GM19023 (cell line): ENCODE data around the gene FADD.
A peak's percentile ranks its signal among the peaks of the same experiment; 100 is the strongest.

Experiments used
- ATAC-seq: cut with Tn5 transposase; IDR thresholded peaks from one replicate; pipeline ENCODE4 v1.9.1; 2021; ENCODE audit warnings: mild to moderate bottlenecking, moderate library complexity; ENCODE audit not compliant: unreplicated experiment

FADD gene

GRCh38 chr11:70202920-70203750 lies at the start of gene FADD:
Gene FADD (plus strand): TSS chr11:70203296. CDS start chr11:70203460, 164 bp downstream.
- peak; percentile 57 for ATAC-seq

GRCh38 chr11:70155386-70155785 lies 47.7 kb upstream of the FADD start:
- no peak for ATAC-seq

- ATAC-seq, result no peak
Observed at GRCh38 chr11:70156291-70157037, 46.6 kb upstream of the FADD start.

GRCh38 chr11:70158201-70158600 lies 44.9 kb upstream of the FADD start:
- no peak for ATAC-seq

- no peak for ATAC-seq
Observed at GRCh38 chr11:70158757-70159389, 44.2 kb upstream of the FADD start.

- ATAC-seq, result no peak
Observed at GRCh38 chr11:70159627-70160570, 43.2 kb upstream of the FADD start.

GRCh38 chr11:70161043-70161625 lies 42.0 kb upstream of the FADD start:
- ATAC-seq, result no peak

- no peak for ATAC-seq
Observed at GRCh38 chr11:70164705-70165104, 38.4 kb upstream of the FADD start.

GRCh38 chr11:70167120-70167519 lies 36.0 kb upstream of the FADD start:
- no peak for ATAC-seq

- ATAC-seq, result no peak
Observed at GRCh38 chr11:70167723-70168404, 35.2 kb upstream of the FADD start.

- no peak for ATAC-seq
Observed at GRCh38 chr11:70168405-70168754, 34.7 kb upstream of the FADD start.

GRCh38 chr11:70169127-70169526 lies 34.0 kb upstream of the FADD start:
- ATAC-seq, result no peak

- no peak for ATAC-seq
Observed at GRCh38 chr11:70169632-70170031, 33.5 kb upstream of the FADD start.

- ATAC-seq, result no peak
Observed at GRCh38 chr11:70170596-70171210, 32.4 kb upstream of the FADD start.

- no peak for ATAC-seq
Observed at GRCh38 chr11:70173018-70173417, 30.1 kb upstream of the FADD start.

- no peak for ATAC-seq
Observed at GRCh38 chr11:70174547-70175235, 28.4 kb upstream of the FADD start.

GRCh38 chr11:70175236-70175698 lies 27.8 kb upstream of the FADD start:
- ATAC-seq, result no peak

GRCh38 chr11:70176940-70177689 lies 26.0 kb upstream of the FADD start:
- ATAC-seq, result no peak
